Measurements from ENCODE around the gene VPS11. TPM values are rescaled to one million over a fixed set of nuclear protein-coding genes. Genes with fewer than 3 reads are reported as not detected.

VPS11 gene
- total RNA-seq, 1 donor, result 24.6 TPM

DNA sequence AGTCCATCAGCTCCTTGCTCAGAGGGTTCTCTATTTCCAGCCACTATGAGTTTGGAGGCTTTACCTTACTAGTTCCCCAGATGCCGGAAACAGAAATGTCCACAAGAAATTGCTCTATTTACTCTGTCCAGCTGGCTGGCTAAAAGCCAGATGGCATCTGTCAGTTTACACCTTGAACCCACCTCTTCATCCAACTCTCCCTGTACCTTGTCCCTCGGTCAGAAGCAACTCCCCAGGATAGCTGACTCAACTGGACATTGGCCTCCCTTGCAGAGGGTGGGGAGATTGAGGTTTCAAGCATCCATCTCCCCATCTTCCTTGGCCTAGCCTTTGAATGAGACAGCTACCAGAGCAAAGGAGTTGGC, 41.2 kb downstream of the VPS11 start:
- peak overlapping the region; percentile 80 for H3K4me3 ChIP-seq (ENCODE audit: low read depth, low read length)
- no peak for TF ChIP-seq CTCF (IDR thresholded peaks at IDR 0.05; ENCODE audit: insufficient read depth, low read depth, low read length)
- no peak for DNase-seq (ENCODE audit: low read depth)

- TF ChIP-seq CTCF (IDR thresholded peaks at IDR 0.05; ENCODE audit: insufficient read depth, low read depth, low read length), result no peak
- no peak overlapping the region for H3K4me3 ChIP-seq (ENCODE audit: low read depth, low read length)
- DNase-seq (ENCODE audit: low read depth), result no peak
Measured at GRCh38 chr11:119109843-119110242, 42.2 kb downstream of the VPS11 start.

DNA sequence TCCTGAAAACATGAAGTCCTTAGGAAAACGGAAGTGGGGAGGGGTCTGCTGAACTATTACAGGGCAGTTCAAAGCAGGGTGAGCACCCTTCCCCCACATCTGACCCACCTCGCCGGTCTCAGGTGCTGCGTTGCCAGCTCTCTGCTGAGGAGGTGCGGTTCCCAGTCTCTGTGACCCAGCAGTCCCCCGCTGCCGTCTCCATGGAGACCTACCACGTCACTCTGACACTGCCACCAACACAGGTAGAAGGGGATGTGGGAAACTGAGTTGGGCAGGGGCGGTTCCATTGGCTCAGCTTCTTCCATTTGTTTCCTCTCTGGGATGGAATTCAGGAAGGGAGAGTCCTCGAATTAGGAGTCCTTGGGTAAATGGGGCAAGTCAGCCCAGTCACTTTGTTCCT, 42.8 kb downstream of the VPS11 start:
- no peak overlapping the region for H3K4me3 ChIP-seq (ENCODE audit: low read depth, low read length)
- TF ChIP-seq CTCF (IDR thresholded peaks at IDR 0.05; ENCODE audit: insufficient read depth, low read depth, low read length), result no peak
- DNase-seq (ENCODE audit: low read depth), result no peak

- no peak overlapping the region for H3K4me3 ChIP-seq (ENCODE audit: low read depth, low read length)
- no peak for TF ChIP-seq CTCF (IDR thresholded peaks at IDR 0.05; ENCODE audit: insufficient read depth, low read depth, low read length)
- no peak for DNase-seq (ENCODE audit: low read depth)
Measured at GRCh38 chr11:119111361-119111925, 43.8 kb downstream of the VPS11 start.

DNA sequence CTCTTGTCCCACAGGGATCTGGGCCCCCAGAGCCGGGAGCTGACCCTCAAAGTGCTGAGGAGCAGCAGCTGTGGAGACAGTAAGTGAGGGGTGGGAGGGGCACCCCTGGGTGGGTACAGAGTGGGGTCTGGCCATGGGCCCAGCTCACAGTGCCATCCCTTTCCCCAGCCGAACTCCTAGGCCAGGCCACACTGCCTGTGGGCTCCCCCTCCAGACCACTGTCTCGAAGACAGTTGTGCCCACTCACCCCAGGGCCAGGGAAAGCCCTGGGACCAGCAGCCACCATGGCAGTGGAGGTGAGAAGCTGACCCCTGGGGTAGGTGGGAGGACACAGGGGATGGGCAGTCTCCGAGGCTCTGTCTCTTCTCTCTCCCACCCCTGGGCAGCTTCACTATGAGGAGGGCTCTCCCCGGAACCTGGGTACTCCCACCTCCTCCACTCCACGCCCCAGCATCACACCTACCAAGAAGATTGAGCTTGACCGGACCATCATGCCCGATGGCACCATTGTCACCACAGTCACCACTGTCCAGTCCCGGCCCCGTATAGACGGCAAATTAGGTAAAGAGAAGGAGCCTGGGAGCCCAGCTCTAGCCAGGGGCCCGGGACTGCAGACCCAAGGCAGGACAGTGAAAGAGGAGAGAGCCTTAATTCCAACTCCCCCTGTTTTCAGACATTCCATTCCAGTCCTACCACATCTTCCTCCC, 44.8 kb downstream of the VPS11 start:
- no peak overlapping the region for H3K4me3 ChIP-seq (ENCODE audit: low read depth, low read length)
- no peak for TF ChIP-seq CTCF (IDR thresholded peaks at IDR 0.05; ENCODE audit: insufficient read depth, low read depth, low read length)
- DNase-seq (ENCODE audit: low read depth), result no peak

GRCh38 chr11:119113716-119114115, 46.1 kb downstream of the VPS11 start:
- no peak for DNase-seq (ENCODE audit: low read depth)
- H3K4me3 ChIP-seq (ENCODE audit: low read depth, low read length), result no peak overlapping the region
- no peak for TF ChIP-seq CTCF (IDR thresholded peaks at IDR 0.05; ENCODE audit: insufficient read depth, low read depth, low read length)

DNA sequence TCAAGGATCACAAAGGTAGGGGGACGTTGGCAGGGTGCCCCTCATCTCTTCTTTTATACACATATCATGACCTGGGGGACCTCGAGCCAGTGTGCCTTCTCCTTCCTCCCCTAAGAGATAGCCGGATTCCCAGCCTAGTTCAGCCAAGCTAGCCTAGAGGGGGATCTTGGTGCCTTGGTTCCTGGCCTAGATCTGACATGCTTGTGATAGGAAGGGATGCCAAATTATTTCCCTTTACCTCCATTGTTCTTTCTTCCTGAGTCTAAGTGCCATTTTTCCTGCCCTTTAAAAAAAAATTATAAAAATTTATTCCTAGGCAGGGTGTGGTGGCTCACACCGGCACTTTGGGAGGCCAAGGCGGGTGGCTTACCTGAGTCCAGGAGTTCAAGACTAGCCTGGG, 46.7 kb downstream of the VPS11 start:
- TF ChIP-seq CTCF (IDR thresholded peaks at IDR 0.05; ENCODE audit: insufficient read depth, low read depth, low read length), result no peak
- no peak for DNase-seq (ENCODE audit: low read depth)
- H3K4me3 ChIP-seq (ENCODE audit: low read depth, low read length), result no peak overlapping the region
